Erythroblast (primary cell): ENCODE measurements around the gene MRC2.

ENCODE experiments used
- GATA1 ChIP-seq: IDR thresholded peaks from 2 replicates; pipeline ENCODE4 v1.6.1; 2011; ENCODE audit warnings: low read depth, mild to moderate bottlenecking, control low read depth, low read length, moderate library complexity
- POLR2A ChIP-seq: IDR thresholded peaks from 2 replicates; pipeline ENCODE4 v1.6.1; 2011; ENCODE audit warnings: mild to moderate bottlenecking, low read length

GRCh38 chr17:62680541-62681052 is 53.1 kb downstream of the MRC2 start:
- TF ChIP-seq POLR2A (no peak), GATA1 (no peak)
